H9 (cell line): ENCODE data around the gene CCNQ. TPM values are rescaled to one million over a fixed set of nuclear protein-coding genes. Genes with fewer than 3 reads are reported as not detected.

Source experiments
- DNase-seq: peaks from one replicate; pipeline ENCODE4 v3.0.0-alpha.2; 2017
- H2AFZ ChIP-seq: one replicate; pipeline ENCODE4 v1.6.1; 2013; ENCODE audit warnings: mild to moderate bottlenecking, low read length, control low read depth, moderate library complexity
- H2AK5ac ChIP-seq: 2 replicates; pipeline ENCODE4 v1.6.1; 2013; ENCODE audit warnings: low read length, control low read depth, mixed read lengths; ENCODE audit not compliant: insufficient read length
- H2BK120ac ChIP-seq: one replicate; pipeline ENCODE4 v1.6.1; 2013; ENCODE audit warnings: low read depth, mild to moderate bottlenecking, low read length, control low read depth, inconsistent platforms; ENCODE audit not compliant: poor library complexity, severe bottlenecking
- H2BK12ac ChIP-seq: 2 replicates; pipeline ENCODE4 v1.6.1; 2013; ENCODE audit warnings: low read length, control low read depth, mixed read lengths, low read depth; ENCODE audit not compliant: insufficient read length
- H2BK15ac ChIP-seq: 2 replicates; pipeline ENCODE4 v1.6.1; 2013; ENCODE audit warnings: low read depth, low read length, control low read depth
- H2BK20ac ChIP-seq: one replicate; pipeline ENCODE4 v1.6.1; 2013; ENCODE audit warnings: low read depth, mild to moderate bottlenecking, low read length, control low read depth, inconsistent platforms; ENCODE audit not compliant: poor library complexity, severe bottlenecking
- H2BK5ac ChIP-seq: 2 replicates; pipeline ENCODE4 v1.6.1; 2013; ENCODE audit warnings: low read length, control low read depth, mixed read lengths; ENCODE audit not compliant: insufficient read length
- H3K14ac ChIP-seq: 2 replicates; pipeline ENCODE4 v1.6.1; 2013; ENCODE audit warnings: low read length, control low read depth; ENCODE audit not compliant: insufficient read depth
- H3K18ac ChIP-seq: 2 replicates; pipeline ENCODE4 v1.6.1; 2013; ENCODE audit warnings: low read depth, mild to moderate bottlenecking, mixed read lengths, low read length, control low read depth; ENCODE audit not compliant: insufficient read length
- H3K23ac ChIP-seq: 2 replicates; pipeline ENCODE4 v1.6.1; 2013; ENCODE audit warnings: low read length, control low read depth, mixed read lengths, low read depth; ENCODE audit not compliant: insufficient read length
- H3K23me2 ChIP-seq: 2 replicates; pipeline ENCODE4 v1.6.1; 2013; ENCODE audit warnings: low read depth, mild to moderate bottlenecking, mixed read lengths, low read length, control low read depth; ENCODE audit not compliant: insufficient read length, poor library complexity, severe bottlenecking
- H3K27ac ChIP-seq: 2 replicates; pipeline ENCODE4 v1.5.1; 2013; ENCODE audit warnings: low read length, control low read depth, mixed read lengths, low read depth; ENCODE audit not compliant: insufficient read length
- H3K27me3 ChIP-seq: 2 replicates; pipeline ENCODE4 v1.6.1; 2013; ENCODE audit warnings: low read length, control low read depth, inconsistent platforms; ENCODE audit not compliant: insufficient read depth
- H3K4ac ChIP-seq: 2 replicates; pipeline ENCODE4 v1.6.1; 2013; ENCODE audit warnings: low read depth, mild to moderate bottlenecking, control low read depth, inconsistent platforms, low read length, moderate library complexity
- H3K4me1 ChIP-seq: 2 replicates; pipeline ENCODE4 v1.6.1; 2013; ENCODE audit warnings: low read length, control low read depth, inconsistent platforms; ENCODE audit not compliant: insufficient read depth
- H3K4me2 ChIP-seq: 2 replicates; pipeline ENCODE4 v1.6.1; 2013; ENCODE audit warnings: low read length, control low read depth, mixed read lengths; ENCODE audit not compliant: insufficient read length, insufficient read depth
- H3K56ac ChIP-seq: 2 replicates; pipeline ENCODE4 v1.6.1; 2013; ENCODE audit warnings: low read depth, mild to moderate bottlenecking, mixed read lengths, low read length, control low read depth; ENCODE audit not compliant: insufficient read length
- H3K79me1 ChIP-seq: 2 replicates; pipeline ENCODE4 v1.6.1; 2013; ENCODE audit warnings: low read depth, mild to moderate bottlenecking, moderate library complexity, low read length, control low read depth, inconsistent platforms; ENCODE audit not compliant: insufficient read depth, poor library complexity, severe bottlenecking
- H3K79me2 ChIP-seq: 2 replicates; pipeline ENCODE4 v1.6.1; 2013; ENCODE audit warnings: low read length, control low read depth, inconsistent platforms; ENCODE audit not compliant: insufficient read depth
- H3K9ac ChIP-seq: 2 replicates; pipeline ENCODE4 v1.6.1; 2013; ENCODE audit warnings: low read length, control low read depth, mixed read lengths; ENCODE audit not compliant: insufficient read length; ENCODE audit errors: extremely low read depth
- H3K9me3 ChIP-seq: one replicate; pipeline ENCODE4 v1.6.1; 2013; ENCODE audit warnings: low read depth, low read length, inconsistent platforms; ENCODE audit not compliant: control insufficient read depth
- H3T11ph ChIP-seq: one replicate; pipeline ENCODE4 v1.6.1; 2013; ENCODE audit warnings: mild to moderate bottlenecking, low read length, control low read depth, inconsistent platforms
- H4K20me1 ChIP-seq: one replicate; pipeline ENCODE4 v1.6.1; 2013; ENCODE audit not compliant: control insufficient read depth, insufficient read length, insufficient read depth
- H4K5ac ChIP-seq: 2 replicates; pipeline ENCODE4 v1.6.1; 2013; ENCODE audit warnings: low read depth, mild to moderate bottlenecking, mixed read lengths, low read length, control low read depth; ENCODE audit not compliant: insufficient read length
- H4K8ac ChIP-seq: replicated peaks from 2 replicates; pipeline ENCODE4 v1.6.1; 2013; ENCODE audit warnings: low read length, control low read depth, mixed read lengths, low read depth; ENCODE audit not compliant: insufficient read length
- H4K91ac ChIP-seq: 2 replicates; pipeline ENCODE4 v1.6.1; 2013; ENCODE audit warnings: low read depth, mild to moderate bottlenecking, moderate library complexity, mixed read lengths, low read length, control low read depth; ENCODE audit not compliant: insufficient read length
- H3K27ac Mint-ChIP-seq, 3 experiments: 2 replicates in 2 of 3; 3 replicates in 1 of 3; pipeline ENCODE4 v1.8.0; 2020 to 2021; ENCODE audit warnings: mixed read lengths in 3 of 3, mild to moderate bottlenecking in 1 of 3, moderate library complexity in 1 of 3
- H3K27me3 Mint-ChIP-seq: 2 replicates; pipeline ENCODE4 v1.8.0; 2021; ENCODE audit warnings: low read depth, mild to moderate bottlenecking, moderate library complexity, mixed read lengths
- H3K36me3 Mint-ChIP-seq, 3 experiments: 2 replicates in 2 of 3; 3 replicates in 1 of 3; pipeline ENCODE4 v1.8.0; 2020 to 2021; ENCODE audit warnings: low read depth in 3 of 3, mixed read lengths in 3 of 3; ENCODE audit not compliant: insufficient read depth in 1 of 3
- H3K4me1 Mint-ChIP-seq, 2 experiments: 2 replicates each; pipeline ENCODE4 v1.8.0; 2020; ENCODE audit warnings: mixed read lengths in 2 of 2
- H3K4me3 Mint-ChIP-seq, 2 experiments: 2 replicates in 1 of 2; 3 replicates in 1 of 2; pipeline ENCODE4 v1.8.0; 2020 to 2021; ENCODE audit warnings: mild to moderate bottlenecking in 2 of 2, mixed read lengths in 2 of 2, moderate library complexity in 1 of 2
- H3K9me3 Mint-ChIP-seq, 2 experiments: 2 replicates in 1 of 2; 3 replicates in 1 of 2; pipeline ENCODE4 v1.8.0; 2020; ENCODE audit warnings: mild to moderate bottlenecking in 2 of 2, mixed read lengths in 2 of 2, moderate library complexity in 1 of 2
- CTCF ChIP-seq: fragments of 200-600 bp; sonication (generic); conservative IDR thresholded peaks from 3 replicates; pipeline ENCODE4 v1.8.0; 2021; ENCODE audit warnings: antibody characterized with exemption, mild to moderate bottlenecking
- WGBS: extraction: QIAGEN DNeasy Blood & Tissue Kit; methylation state at CpG from one replicate; pipeline ENCODE4 v1.1.7; 2013; ENCODE audit warnings: missing lambda C conversion rate, low lambda C conversion rate, mixed read lengths; ENCODE audit not compliant: insufficient read length; ENCODE audit errors: extremely low coverage; 5-methylcytosine and 5-hydroxymethylcytosine counted together
- total RNA-seq: library from RNA; stranded (reverse); gene quantifications from 2 replicates; pipeline ENCODE4 v1.2.1, GENCODE V29; 2021

CCNQ gene
- total RNA-seq, 1 experiment from 2014 or later, result 18.4 TPM

GRCh38 chrX:153612413-153612812 lies 13.5 kb upstream of the CCNQ start:
- WGBS, result no CpG with 5 or more reads among the region's 10 CpGs
- Histone ChIP-seq H3K23ac (no peak overlapping the region), H3K4me1 (no peaks in the 10 kb centered on the region), H3K4ac (no peak overlapping the region), H2BK15ac (no peak overlapping the region), H3K27me3 (no peaks in the 10 kb centered on the region; the same call in 1 of the 2 replicates), H3K56ac (no peak overlapping the region), H4K8ac (no peak overlapping the region), H3K23me2 (peaks cover 5% of the 10 kb centered on the region), H2BK120ac (no peak overlapping the region), H2BK20ac (no peak overlapping the region), H3K18ac (no peak overlapping the region), H4K91ac (no peak overlapping the region), H3K9me3 (peaks cover 29% of the 10 kb centered on the region), H4K20me1 (no peaks in the 10 kb centered on the region), H2BK5ac (no peak overlapping the region), H2AFZ (no peak overlapping the region), H3K4me2 (no peak overlapping the region), H4K5ac (no peak overlapping the region), H2AK5ac (no peak overlapping the region), H3K79me2 (no peaks in the 10 kb centered on the region), H3K14ac (no peak overlapping the region), H3K9ac (no peak overlapping the region), H3K27ac (no peak overlapping the region), H3T11ph (no peak overlapping the region), H3K79me1 (no peaks in the 10 kb centered on the region), H2BK12ac (no peak overlapping the region)
- peaks cover 65 to 71% of the 10 kb centered on the region in 2 experiments for H3K9me3 Mint-ChIP-seq
- no peak for TF ChIP-seq CTCF
- 0 out of 4 replicates have a peak, but pooled peaks cover 0 to 3% of the 10 kb centered on the region in 2 experiments for H3K4me1 Mint-ChIP-seq
- H3K4me3 Mint-ChIP-seq, result no peak overlapping the region
- H3K36me3 Mint-ChIP-seq, result no peaks in the 10 kb centered on the region; a peak in 3 of 7 replicates
- H3K27ac Mint-ChIP-seq, result no peak overlapping the region
- peaks cover 90% of the 10 kb centered on the region for H3K27me3 Mint-ChIP-seq
- DNase-seq, result no peak
